ENCODE measurements around the gene NKX1-1. TPM values are rescaled to one million over a fixed set of nuclear protein-coding genes. Genes with fewer than 3 reads are reported as not detected.

The NKX1-1 gene
- total and polyA plus RNA-seq, 2 of the 8 experiments (the other 6 are each of a cell fraction or from before 2014, with no cell fraction given), result not detected

- Histone ChIP-seq H3K9ac (replicated peaks in 1 of 4; ENCODE audit: extremely low read depth in 1 of 4, low read depth in 3 of 4, low read length in 3 of 4) (no peak overlapping the region), H4K8ac (ENCODE audit: extremely low read depth, insufficient read depth, low read length) (peak overlapping the region; percentile 85; the same call in 1 of the 2 replicates), H3K4me2 (ENCODE audit: insufficient read depth in 1 of 2, low read depth in 2 of 2, low read length in 2 of 2) (no peak overlapping the region), H3K14ac (ENCODE audit: insufficient read length) (no peak overlapping the region), H4K91ac (replicated peaks; ENCODE audit: insufficient read length, low read length) (no peak overlapping the region), H2BK120ac (replicated peaks; ENCODE audit: low read depth, low read length) (no peak overlapping the region), H2BK15ac (ENCODE audit: low read length) (no peak overlapping the region), H3K4me3 (ENCODE audit: extremely low read depth in 1 of 4, insufficient read depth in 2 of 4, low read depth in 3 of 4, low read length in 4 of 4) (no peak overlapping the region), H3K18ac (ENCODE audit: extremely low read depth, low read length) (no peak overlapping the region), H2BK12ac (ENCODE audit: low read depth, low read length) (no peak overlapping the region), H3K36me3 (ENCODE audit: control insufficient read depth in 2 of 4, insufficient read depth in 4 of 4, low read length in 3 of 4) (no peaks in the 10 kb centered on the region), H4K5ac (ENCODE audit: insufficient read length, low read depth, low read length) (no peak overlapping the region), H2BK5ac (ENCODE audit: low read depth, low read length) (no peak overlapping the region), H3K56ac (replicated peaks; ENCODE audit: insufficient read length, low read depth, low read length) (no peak overlapping the region), H3K27me3 (replicated peaks in 1 of 4; ENCODE audit: control insufficient read depth in 3 of 4, extremely low read depth in 1 of 4, insufficient read depth in 3 of 4, low read length in 3 of 4) (no peaks in the 10 kb centered on the region), H3K79me2 (ENCODE audit: control insufficient read depth in 1 of 2, insufficient read depth in 2 of 2, low read length in 2 of 2) (no peaks in the 10 kb centered on the region), H3K23me2 (ENCODE audit: low read depth, low read length) (no peaks in the 10 kb centered on the region), H2BK20ac (ENCODE audit: low read length) (no peak overlapping the region), H2AFZ (ENCODE audit: low read length) (no peak overlapping the region), H2AK5ac (ENCODE audit: low read depth, low read length) (no peak overlapping the region), H3K27ac (ENCODE audit: low read depth, low read length) (no peak overlapping the region), H4K20me1 (replicated peaks in 1 of 2; ENCODE audit: control insufficient read depth in 1 of 2, insufficient read depth in 2 of 2, low read length in 2 of 2) (no peaks in the 10 kb centered on the region), H3K4me1 (replicated peaks in 1 of 4; ENCODE audit: control insufficient read depth in 3 of 4, insufficient read depth in 4 of 4, low read length in 3 of 4) (no peaks in the 10 kb centered on the region), H3K9me3 (ENCODE audit: insufficient read depth in 2 of 2, low read depth in 1 of 2, low read length in 1 of 2) (no peaks in the 10 kb centered on the region), H3K4ac (replicated peaks; ENCODE audit: insufficient read length, low read depth, low read length) (no peak overlapping the region), H3K23ac (ENCODE audit: insufficient read length) (no peak overlapping the region), H3K79me1 (ENCODE audit: low read depth, low read length) (no peaks in the 10 kb centered on the region)
- POLR2A ChIA-PET (ENCODE audit: partially characterized antibody), result no interaction called here
- DNase-seq (ENCODE audit: low read depth in 1 of 2, low spot score in 2 of 2) (no peak), FAIRE-seq (no peak)
- CTCF ChIA-PET (ENCODE audit: partially characterized antibody), result interaction anchor here (0.6 kb wide), 2 partner anchors 34 to 73 kb away, joined by 3 read pairs; no protein-coding TSS in a partner anchor
- TF ChIP-seq GTF2F1 (IDR thresholded peaks at IDR 0.05; ENCODE audit: borderline replicate concordance, low read depth, low read length) (no peak), RAD21 (IDR thresholded peaks at IDR 0.05 in 1 of 2, conservative IDR thresholded peaks at IDR 0.05 in 1 of 2; ENCODE audit: low read depth in 2 of 2, low read length in 2 of 2) (no peak), TAF7 (optimal IDR thresholded peaks at IDR 0.05; ENCODE audit: borderline replicate concordance, low read depth, low read length) (no peak), SP1 (IDR thresholded peaks at IDR 0.05; ENCODE audit: low read depth, low read length) (no peak), CHD2 (IDR thresholded peaks at IDR 0.05; ENCODE audit: low read length) (no peak)
- WGBS, 2 experiments (ENCODE audit: extremely low coverage in 1 of 2, insufficient coverage in 1 of 2, insufficient read length in 1 of 2, insufficient replicate concordance in 2 of 2, low coverage in 1 of 2, low lambda C conversion rate in 2 of 2, missing lambda C conversion rate in 1 of 2), result 95% methylated on average over 18 of the region's 21 CpGs; no CpG with 5 or more reads in 1 of the 2 experiments
These were observed 39.6 kb upstream of the NKX1-1 start for GRCh38 chr4:1445716-1446445.

All from H1 (cell line).